ENCODE measurements around the gene MCC. TPM values are rescaled to one million over a fixed set of nuclear protein-coding genes. Genes with fewer than 3 reads are reported as not detected.
A peak's percentile ranks its signal among the peaks of the same experiment; 100 is the strongest.

Gene MCC
- total RNA-seq, 1 experiment from 2014 or later: 7.6 TPM

DNA sequence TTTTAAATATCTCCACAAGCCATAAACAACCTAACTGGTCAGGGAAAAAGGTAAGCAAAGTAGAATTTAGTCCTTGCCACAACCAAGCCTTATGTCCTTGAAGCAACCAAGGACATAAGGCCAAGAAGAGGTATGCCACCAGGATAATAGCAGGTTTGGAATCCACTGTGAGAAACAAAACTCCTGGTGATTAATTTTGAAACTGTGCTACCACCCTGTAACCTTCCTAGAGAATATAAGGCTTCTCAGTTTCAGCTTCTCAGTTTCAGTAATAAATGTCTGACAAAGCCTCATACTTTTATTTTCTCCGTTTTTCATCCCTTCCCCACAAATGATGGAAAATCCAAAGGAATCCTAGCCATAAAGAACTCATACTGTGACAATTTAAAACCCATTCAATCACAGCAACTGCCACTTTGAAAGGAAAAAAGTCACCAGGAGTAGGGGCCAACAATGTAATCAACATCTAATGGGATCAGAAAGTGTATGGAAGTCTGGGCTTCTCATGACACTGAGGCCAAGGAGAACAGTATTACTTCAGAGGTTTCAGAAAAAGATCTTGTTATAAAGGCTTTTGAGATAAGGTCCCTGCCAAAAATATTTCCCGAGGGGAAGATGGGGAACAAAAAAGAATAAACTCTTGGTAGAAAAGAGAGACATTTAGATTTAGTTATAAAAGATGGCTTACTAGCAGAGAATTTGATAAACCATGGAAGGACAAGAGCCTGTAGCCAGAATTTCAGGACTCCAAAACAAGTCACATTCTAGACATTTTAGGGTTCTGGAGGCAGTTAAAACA is 242.6 kb downstream of the MCC start:
- Histone ChIP-seq H3K27me3 (ENCODE audit: insufficient read depth, low read length) (no peaks in the 10 kb centered on the region), H3K27ac (ENCODE audit: insufficient read length, low read depth, low read length) (no peak overlapping the region), H3K23me2 (ENCODE audit: insufficient read length, low read depth, low read length, poor library complexity, severe bottlenecking) (no peaks in the 10 kb centered on the region), H3K9ac (ENCODE audit: extremely low read depth, insufficient read length, low read length) (no peak overlapping the region), H3K79me2 (ENCODE audit: insufficient read depth, low read length) (peaks cover 3% of the 10 kb centered on the region; the same call in 1 of the 2 replicates), H3K56ac (ENCODE audit: insufficient read length, low read depth, low read length) (no peak overlapping the region), H3K4ac (ENCODE audit: low read depth, low read length) (no peak overlapping the region), H3K79me1 (ENCODE audit: insufficient read depth, low read depth, low read length, poor library complexity, severe bottlenecking) (no peaks in the 10 kb centered on the region), H3K9me3 (ENCODE audit: control insufficient read depth, low read depth, low read length) (no peaks in the 10 kb centered on the region), H2BK5ac (ENCODE audit: insufficient read length, low read length) (no peak overlapping the region), H4K8ac (replicated peaks; ENCODE audit: insufficient read length, low read depth, low read length) (no peak overlapping the region), H2AK5ac (ENCODE audit: insufficient read length, low read length) (no peak overlapping the region), H2BK15ac (ENCODE audit: low read depth, low read length) (no peak overlapping the region), H3K4me2 (ENCODE audit: insufficient read depth, insufficient read length, low read length) (no peak overlapping the region), H2BK12ac (ENCODE audit: insufficient read length, low read depth, low read length) (no peak overlapping the region), H3T11ph (ENCODE audit: low read length) (no peak overlapping the region), H4K91ac (ENCODE audit: insufficient read length, low read depth, low read length) (no peak overlapping the region), H4K20me1 (ENCODE audit: control insufficient read depth, insufficient read depth, insufficient read length) (no peaks in the 10 kb centered on the region), H3K4me1 (ENCODE audit: insufficient read depth, low read length) (peaks cover 13% of the 10 kb centered on the region), H4K5ac (ENCODE audit: insufficient read length, low read depth, low read length) (no peak overlapping the region), H2BK20ac (ENCODE audit: low read depth, low read length, poor library complexity, severe bottlenecking) (no peak overlapping the region), H3K18ac (ENCODE audit: insufficient read length, low read depth, low read length) (no peak overlapping the region), H3K23ac (ENCODE audit: insufficient read length, low read depth, low read length) (no peak overlapping the region), H2AFZ (ENCODE audit: low read length) (no peak overlapping the region), H2BK120ac (ENCODE audit: low read depth, low read length, poor library complexity, severe bottlenecking) (no peak overlapping the region), H3K14ac (ENCODE audit: insufficient read depth, low read length) (no peak overlapping the region)
- Mint-ChIP-seq H3K36me3 (ENCODE audit: insufficient read depth in 1 of 3, low read depth in 3 of 3) (peaks cover 0 to 11% (median 4%) of the 10 kb centered on the region in 3 experiments; a peak in 3 of 7 replicates), H3K27me3 (ENCODE audit: low read depth) (no peaks in the 10 kb centered on the region; the same call in 1 of the 2 replicates), H3K27ac (peak overlapping the region; percentile 78 to 90 (median 84); a peak in 6 of 7 replicates), H3K4me3 (0 out of 5 replicates have a peak overlapping the region, but pooled peaks of 1 of the 2 experiments have one; percentile 8), H3K4me1 (peaks cover 23% of the 10 kb centered on the region in 2 experiments), H3K9me3 (no peaks in the 10 kb centered on the region; a peak in 1 of 5 replicates)
- no CpG with 5 or more reads among the region's 2 CpGs for WGBS (ENCODE audit: extremely low coverage, insufficient read length, low lambda C conversion rate)
- DNase-seq: no peak
- TF ChIP-seq CTCF (conservative IDR thresholded peaks at IDR 0.05): no peak

All from H9 (cell line).